ENCODE measurements around the gene ARSA.
"Not testable (repeated sequence)": the region's sequence is repeated elsewhere in the genome, so short reads cannot be mapped to it uniquely, and the experiment has no call there.

The ARSA gene

DNA sequence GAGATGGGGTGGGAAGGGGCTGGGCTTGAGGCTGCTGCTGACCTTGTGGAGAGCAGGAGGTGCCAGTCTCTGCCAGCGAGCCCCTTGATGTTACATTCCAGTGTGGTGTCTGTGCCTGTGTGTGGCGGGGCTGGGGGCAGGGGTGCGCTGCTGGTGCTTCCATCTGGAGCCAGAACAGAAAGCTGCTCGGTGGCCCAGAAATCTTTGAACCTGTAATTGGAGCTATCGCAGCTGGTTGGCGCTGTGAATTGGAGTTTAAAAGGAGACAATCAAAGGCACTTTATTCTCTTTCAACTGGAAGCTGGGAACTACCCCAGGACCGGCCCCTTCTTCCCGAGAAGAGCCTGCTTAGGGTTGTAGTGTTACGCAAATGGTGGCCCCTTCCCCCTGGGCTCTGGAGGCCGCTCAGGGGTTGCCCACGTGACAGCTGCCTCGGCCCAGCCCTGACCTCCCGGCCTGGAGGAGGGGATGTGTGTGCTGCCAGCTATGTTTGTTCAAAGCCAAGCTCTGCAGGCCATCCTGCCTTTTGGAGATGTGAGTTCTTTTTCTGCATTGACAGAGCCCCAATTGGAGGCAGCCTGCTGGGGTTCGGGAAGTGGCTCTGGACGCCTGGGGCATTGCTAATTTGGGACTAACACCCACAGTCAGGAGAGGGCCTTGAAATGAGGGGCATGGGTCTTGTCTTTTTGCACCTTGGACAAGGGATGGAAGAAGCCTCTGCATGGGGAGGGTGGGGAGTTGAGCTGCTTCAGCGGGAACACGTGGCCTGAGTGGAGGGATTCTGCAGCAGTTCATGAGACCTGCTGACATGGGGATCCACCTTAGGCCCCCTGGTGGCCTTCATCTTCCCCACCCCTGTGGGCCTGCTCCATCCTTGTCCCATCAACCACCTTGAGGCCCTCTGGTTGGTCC, 14.0 kb upstream of the ARSA start:
- TF ChIP-seq CTCF (conservative IDR thresholded peaks at IDR 0.05), result no peak
- H3K27ac ChIP-seq, result no peak overlapping the region

- TF ChIP-seq CTCF (conservative IDR thresholded peaks at IDR 0.05), result no peak
These were observed 13.1 kb upstream of the ARSA start for GRCh38 chr22:50640857-50641647.

DNA sequence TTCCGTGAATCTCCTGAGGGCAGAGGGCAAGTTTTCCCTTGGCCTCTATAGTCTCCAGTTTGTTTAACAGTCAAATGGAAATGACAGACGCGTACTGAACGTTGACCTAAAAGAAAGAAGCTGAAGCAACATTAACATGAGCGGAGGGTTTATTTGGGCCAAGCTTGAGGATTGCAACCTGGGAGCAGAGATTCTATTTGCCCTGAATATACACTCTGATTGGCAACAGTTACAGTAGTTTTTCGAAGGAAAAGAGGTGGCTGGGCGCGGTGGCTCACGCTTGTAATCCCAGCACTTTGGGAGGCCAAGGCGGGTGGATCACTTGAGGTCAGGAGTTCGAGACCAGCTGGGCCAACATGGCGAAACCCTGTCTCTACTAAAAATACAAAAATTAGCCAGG, 12.3 kb upstream of the ARSA start:
- not testable (repeated sequence) for H3K27ac ChIP-seq

More at GRCh38 chr22:50640857-50641647, 13.1 kb upstream of the ARSA start:
- no peak overlapping the region for H3K27ac ChIP-seq

- no peak overlapping the region for H3K27ac ChIP-seq
- no peak for TF ChIP-seq CTCF (conservative IDR thresholded peaks at IDR 0.05)
These were observed 7.6 kb upstream of the ARSA start for GRCh38 chr22:50635591-50635990.

GRCh38 chr22:50633771-50634170, 5.8 kb upstream of the ARSA start:
- H3K27ac ChIP-seq, result no peak overlapping the region
- TF ChIP-seq CTCF (conservative IDR thresholded peaks at IDR 0.05), result no peak

DNA sequence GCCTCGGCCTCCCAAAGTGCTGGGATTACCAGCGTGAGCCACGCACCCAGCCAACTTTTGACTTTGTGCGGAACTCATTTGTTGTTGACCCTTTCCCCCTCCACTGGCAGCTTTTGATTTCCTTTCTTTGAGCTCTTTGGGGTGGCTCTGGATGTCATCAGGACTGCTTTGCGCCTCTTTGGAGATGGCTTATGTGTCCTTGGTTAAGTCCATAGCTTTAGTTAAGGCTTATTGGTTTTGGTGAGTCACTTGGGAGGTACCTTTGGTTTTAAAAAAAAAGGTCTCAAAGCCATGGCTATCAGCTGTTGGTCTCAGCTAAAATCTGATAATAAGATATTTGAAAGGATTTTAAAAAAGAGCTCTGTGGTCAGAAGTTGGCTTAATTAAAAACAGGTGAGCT, 5.1 kb upstream of the ARSA start:
- no peak overlapping the region for H3K27ac ChIP-seq
- TF ChIP-seq CTCF (conservative IDR thresholded peaks at IDR 0.05), result no peak

GRCh38 chr22:50630376-50630775, 2.4 kb upstream of the ARSA start:
- TF ChIP-seq CTCF (conservative IDR thresholded peaks at IDR 0.05), result no peak
- no peak overlapping the region for H3K27ac ChIP-seq
